Putamen (tissue), 1 donor: ENCODE measurements around the gene COPG1.
"Not testable (repeated sequence)": the region's sequence is repeated elsewhere in the genome, so short reads cannot be mapped to it uniquely, and the experiment has no call there.

Experiments
- DNase-seq: peaks from one replicate; pipeline ENCODE4 v3.0.0-alpha.2; 2016; ENCODE audit warnings: low spot score

The COPG1 gene

GRCh38 chr3:129249284-129250065 is at the start of gene COPG1:
Gene COPG1 (plus strand): TSS chr3:129249606. CDS start chr3:129249710, 104 bp downstream.
- peak; percentile 88 for DNase-seq

GRCh38 chr3:129204473-129204872 is 44.9 kb upstream of the COPG1 start:
- no peak for DNase-seq

GRCh38 chr3:129205109-129205832 is 44.1 kb upstream of the COPG1 start:
- DNase-seq, result no peak

GRCh38 chr3:129207479-129207878 is 41.9 kb upstream of the COPG1 start:
- no peak for DNase-seq

GRCh38 chr3:129211345-129211744 is 38.1 kb upstream of the COPG1 start:
- DNase-seq, result no peak

- DNase-seq, result no peak
These were observed 37.6 kb upstream of the COPG1 start for GRCh38 chr3:129211772-129212171.

- no peak for DNase-seq
These were observed 36.2 kb upstream of the COPG1 start for GRCh38 chr3:129213238-129213637.

- no peak for DNase-seq
These were observed 30.7 kb upstream of the COPG1 start for GRCh38 chr3:129218742-129219141.

GRCh38 chr3:129224387-129224786 is 25.0 kb upstream of the COPG1 start:
- not testable (repeated sequence) for DNase-seq

- peak; percentile 65 for DNase-seq
These were observed 24.4 kb upstream of the COPG1 start for GRCh38 chr3:129224984-129225393.

- no peak for DNase-seq
These were observed 23.0 kb upstream of the COPG1 start for GRCh38 chr3:129226374-129226773.

GRCh38 chr3:129228891-129229585 is 20.4 kb upstream of the COPG1 start:
- no peak for DNase-seq

GRCh38 chr3:129230311-129231019 is 18.9 kb upstream of the COPG1 start:
- DNase-seq, result no peak

GRCh38 chr3:129231331-129232119 is 17.9 kb upstream of the COPG1 start:
- no peak for DNase-seq

- no peak for DNase-seq
These were observed 15.9 kb upstream of the COPG1 start for GRCh38 chr3:129233538-129233937.

GRCh38 chr3:129234441-129234840 is 15.0 kb upstream of the COPG1 start:
- no peak for DNase-seq

- no peak for DNase-seq
These were observed 14.0 kb upstream of the COPG1 start for GRCh38 chr3:129235344-129235917.

- DNase-seq, result no peak
These were observed 10.3 kb upstream of the COPG1 start for GRCh38 chr3:129238945-129239705.

GRCh38 chr3:129239991-129240390 is 9.4 kb upstream of the COPG1 start:
- DNase-seq, result no peak

- DNase-seq, result no peak
These were observed 9.0 kb upstream of the COPG1 start for GRCh38 chr3:129240436-129240835.
